ENCODE data around the gene SYT14. TPM values are rescaled to one million over a fixed set of nuclear protein-coding genes. Genes with fewer than 3 reads are reported as not detected.

SYT14 gene
- 0.04 and 0.94 TPM in 2 replicates for total RNA-seq

GRCh38 chr1:209937996-209938959 is at the start of gene SYT14:
TSS of gene SYT14 (plus strand) at chr1:209938217. CDS start at chr1:209938265, 48 bp downstream.

Other genes starting within 250 kb of the SYT14 start
- gene HSD11B1, start 233.4 kb upstream of the SYT14 start, total RNA-seq = 0.34 TPM in 1 of 2 replicates, not detected in the other
- 0.11 and 1.5 TPM in 2 replicates for gene TRAF3IP3, start 182.2 kb upstream of the SYT14 start, total RNA-seq
- gene C1orf74, start 153.7 kb upstream of the SYT14 start, total RNA-seq = 6.0 and 11.0 TPM in 2 replicates
- gene IRF6, start 132.1 kb upstream of the SYT14 start, total RNA-seq = 91.2 and 169 TPM in 2 replicates
- 4.8 and 6.0 TPM in 2 replicates for gene UTP25, start 110.2 kb upstream of the SYT14 start, total RNA-seq